ENCODE data around the gene CD160. TPM values are rescaled to one million over a fixed set of nuclear protein-coding genes. Genes with fewer than 3 reads are reported as not detected.
"Not testable (repeated sequence)": the region's sequence is repeated elsewhere in the genome, so short reads cannot be mapped to it uniquely, and the experiment has no call there.

Gene CD160
- total RNA-seq, 1 donor from 2014 or later, result not detected

- not testable (repeated sequence) for H3K9me3 Mint-ChIP-seq (ENCODE audit: unreplicated experiment); H3K4me3 Mint-ChIP-seq (ENCODE audit: unreplicated experiment); DNase-seq (ENCODE audit: extremely low spot score, unreplicated experiment); H3K4me1 Mint-ChIP-seq (ENCODE audit: unreplicated experiment); H3K27ac Mint-ChIP-seq (ENCODE audit: unreplicated experiment); H3K27me3 Mint-ChIP-seq (ENCODE audit: unreplicated experiment)
- peaks cover 35% of the 10 kb centered on the region for H3K36me3 Mint-ChIP-seq (ENCODE audit: unreplicated experiment)
These were observed 45.1 kb downstream of the CD160 start for GRCh38 chr1:145764231-145764940.

- not testable (repeated sequence) for H3K9me3 Mint-ChIP-seq (ENCODE audit: unreplicated experiment); H3K27ac Mint-ChIP-seq (ENCODE audit: unreplicated experiment); H3K4me3 Mint-ChIP-seq (ENCODE audit: unreplicated experiment); H3K27me3 Mint-ChIP-seq (ENCODE audit: unreplicated experiment); DNase-seq (ENCODE audit: extremely low spot score, unreplicated experiment); H3K4me1 Mint-ChIP-seq (ENCODE audit: unreplicated experiment)
- H3K36me3 Mint-ChIP-seq (ENCODE audit: unreplicated experiment), result peaks cover 30% of the 10 kb centered on the region
These were observed 45.8 kb downstream of the CD160 start for GRCh38 chr1:145765127-145765526.

DNA sequence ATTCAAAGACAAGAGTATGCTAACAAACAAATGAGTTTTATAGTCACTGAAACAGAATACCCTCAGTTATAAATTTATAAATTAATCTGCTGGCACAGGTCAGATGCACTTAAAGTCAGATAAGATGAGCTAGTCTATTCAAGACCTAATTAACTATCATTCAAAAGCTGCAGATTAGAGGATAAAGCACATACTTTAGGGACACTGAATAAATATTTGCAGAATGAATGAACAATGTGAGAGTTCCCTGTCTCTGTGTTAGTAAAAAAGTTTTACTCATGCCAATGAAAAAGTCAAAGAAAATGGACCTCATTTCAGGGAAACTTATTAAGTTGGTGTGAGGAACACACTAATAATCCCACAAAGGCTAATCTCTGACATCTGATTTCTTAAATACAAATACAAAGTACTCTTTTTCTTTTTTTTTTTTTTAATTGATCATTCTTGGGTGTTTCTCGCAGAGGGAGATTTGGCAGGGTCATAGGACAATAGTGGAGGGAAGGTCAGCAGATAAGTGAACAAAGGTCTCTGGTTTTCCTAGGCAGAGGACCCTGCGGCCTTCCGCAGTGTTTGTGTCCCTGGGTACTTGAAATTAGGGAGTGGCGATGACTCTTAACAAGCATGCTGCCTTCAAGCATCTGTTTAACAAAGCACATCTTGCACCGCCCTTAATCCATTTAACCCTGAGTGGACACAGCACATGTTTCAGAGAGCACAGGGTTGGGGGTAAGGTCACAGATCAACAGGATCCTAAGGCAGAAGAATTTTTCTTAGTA lies 46.5 kb downstream of the CD160 start:
- H3K36me3 Mint-ChIP-seq (ENCODE audit: unreplicated experiment), result peaks cover 28% of the 10 kb centered on the region
- not testable (repeated sequence) for H3K9me3 Mint-ChIP-seq (ENCODE audit: unreplicated experiment); H3K4me3 Mint-ChIP-seq (ENCODE audit: unreplicated experiment); DNase-seq (ENCODE audit: extremely low spot score, unreplicated experiment); H3K4me1 Mint-ChIP-seq (ENCODE audit: unreplicated experiment); H3K27me3 Mint-ChIP-seq (ENCODE audit: unreplicated experiment); H3K27ac Mint-ChIP-seq (ENCODE audit: unreplicated experiment)

GRCh38 chr1:145766926-145767325 lies 47.6 kb downstream of the CD160 start:
- H3K9me3 Mint-ChIP-seq (ENCODE audit: unreplicated experiment); H3K27me3 Mint-ChIP-seq (ENCODE audit: unreplicated experiment); H3K4me1 Mint-ChIP-seq (ENCODE audit: unreplicated experiment); H3K4me3 Mint-ChIP-seq (ENCODE audit: unreplicated experiment); DNase-seq (ENCODE audit: extremely low spot score, unreplicated experiment); H3K27ac Mint-ChIP-seq (ENCODE audit: unreplicated experiment): not testable (repeated sequence)
- peaks cover 29% of the 10 kb centered on the region for H3K36me3 Mint-ChIP-seq (ENCODE audit: unreplicated experiment)

DNA sequence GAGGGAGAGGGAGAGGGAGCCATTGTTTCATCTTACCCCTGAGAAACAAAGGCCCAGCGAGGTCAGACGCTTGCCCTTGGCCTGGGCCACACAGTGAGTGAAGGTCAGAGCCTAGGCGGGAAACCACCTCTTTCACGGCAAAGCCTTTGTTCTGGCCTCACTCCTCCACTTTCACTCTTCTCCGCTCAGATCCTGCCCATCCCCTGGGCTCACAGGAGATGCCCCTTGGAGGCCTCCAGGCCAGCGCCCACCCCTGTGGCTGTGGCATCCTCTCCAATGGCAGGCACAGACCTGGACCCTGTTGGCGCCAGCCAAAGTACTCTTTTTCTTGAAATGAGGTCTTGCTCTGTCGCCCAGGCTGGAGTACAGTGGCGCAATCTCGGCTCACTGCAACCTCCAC lies 48.7 kb downstream of the CD160 start:
- not testable (repeated sequence) for H3K27ac Mint-ChIP-seq (ENCODE audit: unreplicated experiment); H3K4me3 Mint-ChIP-seq (ENCODE audit: unreplicated experiment); H3K27me3 Mint-ChIP-seq (ENCODE audit: unreplicated experiment); DNase-seq (ENCODE audit: extremely low spot score, unreplicated experiment); H3K4me1 Mint-ChIP-seq (ENCODE audit: unreplicated experiment); H3K9me3 Mint-ChIP-seq (ENCODE audit: unreplicated experiment)
- H3K36me3 Mint-ChIP-seq (ENCODE audit: unreplicated experiment), result peaks cover 35% of the 10 kb centered on the region

DNA sequence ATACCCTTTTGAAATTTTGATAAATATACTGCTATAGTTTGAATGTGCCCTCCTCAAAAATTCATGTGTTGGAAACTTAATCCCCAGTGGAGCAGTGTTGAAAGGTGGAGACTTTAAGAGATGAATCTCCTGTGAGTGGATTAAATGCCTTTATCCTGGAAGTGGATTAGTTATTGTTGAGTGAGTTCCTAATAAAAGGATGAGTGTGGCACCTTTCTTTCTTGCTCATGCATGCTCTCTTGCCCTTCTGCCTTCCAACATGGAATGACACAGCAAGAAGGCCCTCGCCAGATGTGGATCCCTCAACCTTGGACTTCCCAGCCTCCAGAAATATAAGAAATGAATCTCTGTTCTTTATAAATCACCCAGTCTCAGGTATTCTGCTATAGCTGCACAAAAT lies 51.8 kb downstream of the CD160 start:
- Mint-ChIP-seq H3K4me1 (ENCODE audit: unreplicated experiment) (no peaks in the 10 kb centered on the region), H3K36me3 (ENCODE audit: unreplicated experiment) (peaks cover 45% of the 10 kb centered on the region), H3K27me3 (ENCODE audit: unreplicated experiment) (no peaks in the 10 kb centered on the region), H3K4me3 (ENCODE audit: unreplicated experiment) (no peak overlapping the region), H3K27ac (ENCODE audit: unreplicated experiment) (no peak overlapping the region), H3K9me3 (ENCODE audit: unreplicated experiment) (no peaks in the 10 kb centered on the region)
- no peak for TF ChIP-seq CTCF (IDR thresholded peaks at IDR 0.05)
- DNase-seq (ENCODE audit: extremely low spot score, unreplicated experiment), result no peak

GRCh38 chr1:145773423-145773822 lies 54.1 kb downstream of the CD160 start:
- no peaks in the 10 kb centered on the region for H3K27me3 Mint-ChIP-seq (ENCODE audit: unreplicated experiment)
- H3K36me3 Mint-ChIP-seq (ENCODE audit: unreplicated experiment), result peaks cover 39% of the 10 kb centered on the region
- H3K4me1 Mint-ChIP-seq (ENCODE audit: unreplicated experiment), result peaks cover 2% of the 10 kb centered on the region
- H3K4me3 Mint-ChIP-seq (ENCODE audit: unreplicated experiment), result no peak overlapping the region
- DNase-seq (ENCODE audit: extremely low spot score, unreplicated experiment), result no peak
- no peak overlapping the region for H3K27ac Mint-ChIP-seq (ENCODE audit: unreplicated experiment)
- H3K9me3 Mint-ChIP-seq (ENCODE audit: unreplicated experiment), result no peaks in the 10 kb centered on the region
- no peak for TF ChIP-seq CTCF (IDR thresholded peaks at IDR 0.05)

Measured in osteocyte (in vitro differentiated cells).